Measurements from ENCODE around the gene WDR7.

The WDR7 gene

GRCh38 chr18:57030417-57030816, 379.3 kb downstream of the WDR7 start:
- no peak for DNase-seq

GRCh38 chr18:57035590-57035989, 384.4 kb downstream of the WDR7 start:
- DNase-seq = no peak

- no peak for DNase-seq
Observed at GRCh38 chr18:57038395-57038794, 387.2 kb downstream of the WDR7 start.

- no peak for DNase-seq
Observed at GRCh38 chr18:57040175-57040574, 389.0 kb downstream of the WDR7 start.

GRCh38 chr18:57043241-57043640, 392.1 kb downstream of the WDR7 start:
- DNase-seq = no peak

- no peak for DNase-seq
Observed at GRCh38 chr18:57048351-57048750, 397.2 kb downstream of the WDR7 start.

GRCh38 chr18:57048859-57049258, 397.7 kb downstream of the WDR7 start:
- DNase-seq = no peak

- no peak for DNase-seq
Observed at GRCh38 chr18:57050310-57050949, 399.3 kb downstream of the WDR7 start.

GRCh38 chr18:57051021-57051656, 400.0 kb downstream of the WDR7 start:
- DNase-seq = no peak

- no peak for DNase-seq
Observed at GRCh38 chr18:57051657-57052044, 400.5 kb downstream of the WDR7 start.

- no peak for DNase-seq
Observed at GRCh38 chr18:57052173-57052572, 401.0 kb downstream of the WDR7 start.

GRCh38 chr18:57052759-57053158, 401.6 kb downstream of the WDR7 start:
- DNase-seq = no peak

GRCh38 chr18:57054891-57055290, 403.7 kb downstream of the WDR7 start:
- DNase-seq = no peak

GRCh38 chr18:57057890-57058289, 406.7 kb downstream of the WDR7 start:
- DNase-seq = no peak

GRCh38 chr18:57058734-57059133, 407.6 kb downstream of the WDR7 start:
- DNase-seq = no peak

GRCh38 chr18:57059366-57059765, 408.2 kb downstream of the WDR7 start:
- DNase-seq = no peak

- DNase-seq = no peak
Observed at GRCh38 chr18:57060814-57061213, 409.7 kb downstream of the WDR7 start.

- DNase-seq = no peak
Observed at GRCh38 chr18:57062178-57062577, 411.0 kb downstream of the WDR7 start.

- no peak for DNase-seq
Observed at GRCh38 chr18:57062844-57063243, 411.7 kb downstream of the WDR7 start.

GRCh38 chr18:57063601-57064103, 412.5 kb downstream of the WDR7 start:
- DNase-seq = no peak

- DNase-seq = no peak
Observed at GRCh38 chr18:57073501-57074187, 422.5 kb downstream of the WDR7 start.

- no peak for DNase-seq
Observed at GRCh38 chr18:57075716-57076400, 424.7 kb downstream of the WDR7 start.
